Testis (tissue), 2 donors: Measurements from ENCODE around the gene ZBTB21.

Source experiments
- POLR2A ChIP-seq: fragments of 450-650 bp; IDR thresholded peaks from one replicate; pipeline ENCODE4 v1.6.1; 2017; ENCODE audit warnings: antibody characterized with exemption, mild to moderate bottlenecking, moderate library complexity
- TF ChIP-seq, protein P1 (sequence below), 3 experiments: fragments of 450-650 bp in 2 of 3; fragments of 200-600 bp in 1 of 3; sonication (generic) in 1 of 3; IDR thresholded peaks; one replicate each; pipeline ENCODE4 v1.5.1; 2016 to 2019; ENCODE audit warnings: antibody characterized with exemption in 3 of 3, mild to moderate bottlenecking in 2 of 3, moderate library complexity in 1 of 3

DNA sequence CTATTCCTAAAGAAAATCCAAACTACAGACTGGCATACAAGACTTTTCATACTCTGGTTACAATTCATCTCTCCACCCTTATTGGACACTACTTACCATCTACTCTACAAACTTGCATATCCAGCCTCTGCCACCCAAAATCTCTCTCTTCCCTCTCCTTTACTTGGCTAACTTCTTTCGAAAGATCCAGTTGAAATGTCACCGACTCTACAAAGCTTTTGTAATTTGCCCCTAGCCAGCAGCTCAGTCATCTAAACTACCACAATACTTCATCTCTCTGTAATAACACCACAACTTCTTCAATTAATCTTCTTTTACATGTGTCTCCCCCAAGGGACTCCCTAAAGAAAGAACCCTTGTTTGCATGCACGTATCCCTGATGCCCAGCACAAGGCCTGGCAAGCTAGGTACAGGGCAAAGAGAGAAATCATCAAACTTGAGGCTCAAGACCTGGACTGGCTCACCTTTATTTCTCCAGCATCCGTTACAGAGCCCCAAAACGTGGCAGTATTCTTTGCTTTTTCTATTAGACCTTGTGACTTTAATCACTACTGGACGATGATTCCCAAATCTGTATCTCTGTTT, 2.7 kb downstream of the ZBTB21 start:
- TF ChIP-seq, protein P1, sequence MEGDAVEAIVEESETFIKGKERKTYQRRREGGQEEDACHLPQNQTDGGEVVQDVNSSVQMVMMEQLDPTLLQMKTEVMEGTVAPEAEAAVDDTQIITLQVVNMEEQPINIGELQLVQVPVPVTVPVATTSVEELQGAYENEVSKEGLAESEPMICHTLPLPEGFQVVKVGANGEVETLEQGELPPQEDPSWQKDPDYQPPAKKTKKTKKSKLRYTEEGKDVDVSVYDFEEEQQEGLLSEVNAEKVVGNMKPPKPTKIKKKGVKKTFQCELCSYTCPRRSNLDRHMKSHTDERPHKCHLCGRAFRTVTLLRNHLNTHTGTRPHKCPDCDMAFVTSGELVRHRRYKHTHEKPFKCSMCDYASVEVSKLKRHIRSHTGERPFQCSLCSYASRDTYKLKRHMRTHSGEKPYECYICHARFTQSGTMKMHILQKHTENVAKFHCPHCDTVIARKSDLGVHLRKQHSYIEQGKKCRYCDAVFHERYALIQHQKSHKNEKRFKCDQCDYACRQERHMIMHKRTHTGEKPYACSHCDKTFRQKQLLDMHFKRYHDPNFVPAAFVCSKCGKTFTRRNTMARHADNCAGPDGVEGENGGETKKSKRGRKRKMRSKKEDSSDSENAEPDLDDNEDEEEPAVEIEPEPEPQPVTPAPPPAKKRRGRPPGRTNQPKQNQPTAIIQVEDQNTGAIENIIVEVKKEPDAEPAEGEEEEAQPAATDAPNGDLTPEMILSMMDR (IDR thresholded peaks at IDR 0.05) = no peak
- no peak for TF ChIP-seq POLR2A
